SU-DHL-6 (cell line): ENCODE measurements around the gene MEN1.

Source experiments
- CTCF ChIP-seq: fragments of 200-600 bp; sonication (generic); IDR thresholded peaks from one replicate; pipeline ENCODE4 v1.5.1; 2017; ENCODE audit warnings: antibody characterized with exemption, mild to moderate bottlenecking, low read length, moderate library complexity; ENCODE audit not compliant: insufficient read depth, poor library complexity, severe bottlenecking
- EZH2phosphoT487 ChIP-seq: fragments of 200-600 bp; sonication (generic), shearing (Covaris generic); conservative IDR thresholded peaks from 2 replicates; pipeline ENCODE4 v1.6.1; 2018; ENCODE audit warnings: mild to moderate bottlenecking, antibody characterized with exemption, low read length, moderate library complexity, mixed read lengths

- no peak for TF ChIP-seq EZH2phosphoT487
- TF ChIP-seq CTCF, result no peak
Observed at GRCh38 chr11:64777449-64778222, 32.7 kb downstream of the MEN1 start.
